ENCODE data around the gene ARHGEF1.
"Not testable (repeated sequence)": the region's sequence is repeated elsewhere in the genome, so short reads cannot be mapped to it uniquely, and the experiment has no call there.

Gene ARHGEF1

GRCh38 chr19:41909706-41910105, 26.7 kb downstream of the ARHGEF1 start:
- TF ChIP-seq POLR2AphosphoS5 (IDR thresholded peaks at IDR 0.05; ENCODE audit: low read depth, low read length) (peak; percentile 41; the same call in 1 of the 2 replicates), TAF1 (IDR thresholded peaks at IDR 0.05; ENCODE audit: borderline replicate concordance, low read depth, low read length) (no peak), POLR2A (IDR thresholded peaks at IDR 0.05; ENCODE audit: low read depth, low read length) (no peak; the same call in 1 of the 2 replicates)
- no peak for FAIRE-seq
- no peak for DNase-seq (ENCODE audit: insufficient read length)

GRCh38 chr19:41910240-41910991, 27.4 kb downstream of the ARHGEF1 start:
- TF ChIP-seq POLR2AphosphoS5 (IDR thresholded peaks at IDR 0.05; ENCODE audit: low read depth, low read length) (no peak), TAF1 (IDR thresholded peaks at IDR 0.05; ENCODE audit: borderline replicate concordance, low read depth, low read length) (no peak), POLR2A (IDR thresholded peaks at IDR 0.05; ENCODE audit: low read depth, low read length) (no peak)
- FAIRE-seq (no peak), DNase-seq (ENCODE audit: insufficient read length) (no peak)

GRCh38 chr19:41910992-41911888, 28.3 kb downstream of the ARHGEF1 start:
- FAIRE-seq (no peak), DNase-seq (ENCODE audit: insufficient read length) (no peak)
- no peak for TF ChIP-seq POLR2AphosphoS5 (IDR thresholded peaks at IDR 0.05; ENCODE audit: low read depth, low read length)
- no peak for TF ChIP-seq TAF1 (IDR thresholded peaks at IDR 0.05; ENCODE audit: borderline replicate concordance, low read depth, low read length)
- TF ChIP-seq POLR2A (IDR thresholded peaks at IDR 0.05; ENCODE audit: low read depth, low read length): no peak

GRCh38 chr19:41911889-41912731, 29.1 kb downstream of the ARHGEF1 start:
- FAIRE-seq: no peak
- DNase-seq (ENCODE audit: insufficient read length): no peak
- peak; percentile 51; the same call in 1 of the 2 replicates for TF ChIP-seq POLR2AphosphoS5 (IDR thresholded peaks at IDR 0.05; ENCODE audit: low read depth, low read length)
- TF ChIP-seq POLR2A (IDR thresholded peaks at IDR 0.05; ENCODE audit: low read depth, low read length): peak; percentile 12; the same call in 1 of the 2 replicates
- no peak for TF ChIP-seq TAF1 (IDR thresholded peaks at IDR 0.05; ENCODE audit: borderline replicate concordance, low read depth, low read length)

GRCh38 chr19:41912899-41913537, 30.0 kb downstream of the ARHGEF1 start:
- TF ChIP-seq POLR2A (IDR thresholded peaks at IDR 0.05; ENCODE audit: low read depth, low read length) (no peak), POLR2AphosphoS5 (IDR thresholded peaks at IDR 0.05; ENCODE audit: low read depth, low read length) (no peak), TAF1 (IDR thresholded peaks at IDR 0.05; ENCODE audit: borderline replicate concordance, low read depth, low read length) (no peak)
- no peak for DNase-seq (ENCODE audit: insufficient read length)
- FAIRE-seq: no peak

DNA sequence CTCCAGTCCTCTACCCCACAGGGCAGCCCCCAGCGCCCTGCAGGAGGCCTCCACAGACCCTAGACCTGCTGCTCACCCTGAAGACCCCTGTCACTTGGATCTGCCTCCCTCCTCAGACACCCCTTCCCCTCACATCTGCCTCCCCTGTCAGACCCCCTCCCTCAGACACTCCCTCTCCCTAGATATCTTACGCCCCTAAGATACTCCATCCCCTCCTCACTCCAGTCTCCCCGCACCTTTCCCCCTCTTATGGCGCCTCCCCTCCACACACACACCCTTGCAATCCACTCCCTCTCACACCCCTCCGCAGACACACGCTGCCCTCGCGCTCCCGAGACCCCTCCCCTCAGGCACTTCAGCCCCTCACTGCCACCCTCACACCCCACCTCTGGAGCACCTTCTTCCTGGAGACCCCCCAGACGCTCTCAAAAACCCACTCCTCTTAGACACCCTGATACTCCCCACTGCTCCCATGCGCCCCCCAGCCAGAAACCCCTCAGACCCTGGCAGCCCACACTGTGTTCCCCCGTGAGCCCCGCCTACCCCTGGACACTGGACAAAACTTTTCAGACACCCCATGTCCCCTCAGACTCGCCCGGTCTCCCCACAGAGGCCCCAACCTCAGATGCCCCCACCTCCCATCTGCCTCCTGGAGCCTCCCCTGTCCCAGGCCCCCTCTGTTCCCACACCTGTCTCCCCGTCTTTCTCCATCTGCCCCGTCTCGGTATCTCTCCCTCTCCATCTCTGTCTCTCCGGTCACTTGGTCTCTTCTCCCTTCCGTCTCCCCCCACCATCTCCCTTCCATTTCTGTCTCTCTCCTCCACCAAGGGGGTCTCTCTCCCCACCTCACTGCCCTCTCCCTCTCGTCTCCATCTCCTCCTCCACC, 30.8 kb downstream of the ARHGEF1 start:
- DNase-seq (ENCODE audit: insufficient read length) (no peak), FAIRE-seq (no peak)
- TF ChIP-seq POLR2A (IDR thresholded peaks at IDR 0.05; ENCODE audit: low read depth, low read length): no peak
- TF ChIP-seq POLR2AphosphoS5 (IDR thresholded peaks at IDR 0.05; ENCODE audit: low read depth, low read length): no peak

GRCh38 chr19:41914424-41914834, 31.4 kb downstream of the ARHGEF1 start:
- not testable (repeated sequence) for FAIRE-seq; DNase-seq (ENCODE audit: insufficient read length)

DNA sequence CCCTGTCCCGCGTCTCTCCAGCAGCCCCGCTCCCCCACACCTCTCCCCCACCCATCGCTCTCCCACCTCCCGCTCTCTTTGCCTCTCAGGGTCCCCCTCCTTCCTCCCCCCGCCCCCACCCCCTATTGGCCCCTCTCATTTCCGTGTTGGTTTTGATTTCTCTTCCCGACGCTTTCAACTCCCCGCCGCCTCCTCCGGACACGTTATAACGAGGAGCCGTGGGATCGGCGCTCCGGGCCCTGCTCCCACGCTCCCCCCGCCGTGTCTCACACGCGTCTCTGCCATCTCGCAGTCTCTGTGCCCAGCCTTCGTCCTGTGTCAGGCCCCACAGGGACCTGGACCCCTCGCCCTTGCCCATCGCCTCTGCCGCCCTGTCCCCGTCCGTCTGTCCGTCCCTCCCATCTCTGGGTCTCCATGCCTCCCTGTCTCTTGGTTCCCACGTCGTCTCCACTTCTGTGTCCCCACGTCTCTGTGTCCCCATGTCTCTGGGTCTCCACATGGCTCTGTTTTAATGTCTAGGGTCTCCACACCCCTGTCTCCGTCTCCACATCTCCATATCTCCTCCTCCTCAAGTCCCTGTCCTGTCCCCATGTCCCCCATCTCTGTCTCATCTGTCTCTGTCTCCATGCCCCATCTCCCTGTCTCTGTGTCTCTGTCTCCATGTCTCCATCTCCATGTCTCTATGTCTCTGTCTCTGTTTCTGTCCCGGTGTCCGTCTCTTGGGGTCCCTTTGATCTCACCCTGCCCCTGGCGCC, 32.2 kb downstream of the ARHGEF1 start:
- no peak for TF ChIP-seq POLR2A (IDR thresholded peaks at IDR 0.05; ENCODE audit: low read depth, low read length)
- no peak for DNase-seq (ENCODE audit: insufficient read length)
- no peak for FAIRE-seq

GRCh38 chr19:41915776-41916414, 32.9 kb downstream of the ARHGEF1 start:
- FAIRE-seq (peak; percentile 74), DNase-seq (ENCODE audit: insufficient read length) (no peak)
- TF ChIP-seq POLR2A (IDR thresholded peaks at IDR 0.05; ENCODE audit: low read depth, low read length): no peak
